ENCODE measurements around the gene CXCL11. TPM values are rescaled to one million over a fixed set of nuclear protein-coding genes. Genes with fewer than 3 reads are reported as not detected.
"Not testable (repeated sequence)": the region's sequence is repeated elsewhere in the genome, so short reads cannot be mapped to it uniquely, and the experiment has no call there.

Gene CXCL11
- polyA plus RNA-seq, 3 donors = 0.06 to 1.8 TPM; not detected in 1

GRCh38 chr4:76049860-76050416 is 14.1 kb upstream of the CXCL11 start:
- WGBS, 3 donors = 88 to 93% (median 89%) methylated on average over 16 to 17 of the region's 17 CpGs
- not testable (repeated sequence) for H3K27ac ChIP-seq (ENCODE audit: low read depth, low read length)

DNA sequence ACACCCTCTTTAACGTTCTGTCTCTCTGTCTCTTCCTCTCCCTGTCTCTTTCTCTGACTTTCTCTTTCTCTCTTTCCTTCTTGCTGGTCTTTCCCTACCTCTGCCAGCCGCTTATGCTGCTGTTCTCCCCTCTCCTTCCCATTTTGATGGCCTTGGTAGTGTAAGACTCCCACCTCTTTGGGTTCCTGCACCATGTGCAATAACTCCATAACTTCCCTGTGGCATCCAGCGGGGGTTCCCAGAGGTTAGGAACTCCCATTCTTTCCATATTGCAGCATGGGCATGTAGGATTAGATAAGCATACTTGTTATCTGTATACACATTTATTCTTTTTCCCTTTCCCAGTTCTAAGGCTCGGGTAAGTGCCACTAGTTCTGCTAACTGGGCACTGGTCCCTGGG is 8.8 kb upstream of the CXCL11 start:
- H3K27ac ChIP-seq (ENCODE audit: low read depth, low read length) = not testable (repeated sequence)
- 79 to 86% (median 85%) methylated on average over 4 of the region's 4 CpGs for WGBS, 3 donors

DNA sequence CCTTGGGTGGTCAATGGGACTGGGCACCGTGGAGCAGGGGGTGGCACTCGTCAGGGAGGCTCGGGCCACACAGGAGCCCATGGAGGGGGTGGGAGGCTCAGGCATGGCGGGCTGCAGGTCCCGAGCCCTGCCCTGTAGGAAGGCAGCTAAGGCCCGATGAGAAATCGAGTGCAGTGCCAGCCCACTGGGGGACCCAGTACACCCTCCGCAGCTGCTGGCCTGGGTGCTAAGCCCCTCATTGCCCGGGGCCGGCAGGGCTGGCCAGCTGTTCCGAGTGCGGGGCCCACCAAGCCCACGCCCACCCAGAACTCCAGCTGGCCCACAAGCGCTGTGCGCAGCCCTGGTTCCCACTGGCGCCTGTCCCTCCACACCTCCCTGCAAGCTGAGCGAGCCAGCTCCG is 7.4 kb upstream of the CXCL11 start:
- not testable (repeated sequence) for H3K27ac ChIP-seq (ENCODE audit: low read depth, low read length)
- WGBS, 3 donors = 94 to 98% (median 96%) methylated on average over 13 to 18 of the region's 18 CpGs

- not testable (repeated sequence) for H3K27ac ChIP-seq (ENCODE audit: low read depth, low read length)
- WGBS, 3 donors = 81 to 86% (median 85%) methylated on average over 16 of the region's 18 CpGs
Measured at GRCh38 chr4:76042241-76042998, 6.5 kb upstream of the CXCL11 start.

- no peak overlapping the region for H3K27ac ChIP-seq (ENCODE audit: low read depth, low read length)
- WGBS, 3 donors = 69 to 94% (median 90%) methylated on average over 3 of the region's 3 CpGs
Measured at GRCh38 chr4:76036855-76037254, 985 bp upstream of the CXCL11 start.

DNA sequence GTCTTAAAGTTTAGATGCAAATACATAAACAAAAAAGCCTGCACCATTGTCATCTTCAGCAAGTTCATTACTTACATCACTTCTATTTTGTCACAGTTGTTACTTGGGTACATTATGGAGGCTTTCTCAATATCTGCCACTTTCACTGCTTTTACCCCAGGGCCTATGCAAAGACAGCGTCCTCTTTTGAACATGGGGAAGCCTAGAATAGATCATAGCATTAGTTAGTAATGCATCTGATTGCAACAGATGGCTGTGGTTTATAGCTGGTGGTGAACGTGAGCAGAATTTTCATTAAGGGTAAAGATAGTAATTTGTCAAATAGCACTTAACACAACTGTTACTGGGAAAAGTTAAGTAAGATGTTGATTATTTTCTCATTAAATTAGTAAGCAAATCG is 729 bp downstream of the CXCL11 start:
- 40 to 57% (median 47%) methylated on average over 3 of the region's 3 CpGs for WGBS, 3 donors
- H3K27ac ChIP-seq (ENCODE audit: low read depth, low read length) = no peak overlapping the region

DNA sequence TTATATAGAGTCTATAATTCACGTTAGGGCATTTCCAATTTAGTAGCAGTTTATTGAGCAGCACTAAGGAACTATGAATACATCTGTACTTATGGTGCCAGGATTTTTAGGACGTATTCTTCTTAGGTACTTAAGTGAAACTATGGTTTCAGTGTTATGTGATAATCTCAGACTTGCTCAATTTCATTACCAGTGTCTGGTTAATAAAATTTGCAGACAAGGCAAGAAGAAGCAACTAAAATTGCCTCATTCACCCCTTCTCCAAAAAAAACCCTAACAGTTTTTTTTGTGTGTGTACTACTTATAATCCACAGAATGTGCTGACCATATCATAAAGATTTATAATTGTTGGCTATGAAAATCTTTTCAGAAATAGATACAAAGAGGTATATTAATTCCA is 6.6 kb downstream of the CXCL11 start:
- no peak overlapping the region for H3K27ac ChIP-seq (ENCODE audit: low read depth, low read length)
- 43 to 80% (median 62%) methylated on average over 2 of the region's 2 CpGs for WGBS, 3 donors

- H3K27ac ChIP-seq (ENCODE audit: low read depth, low read length) = no peak overlapping the region
- 2 to 8% (median 3%) methylated on average over 6 of the region's 6 CpGs for WGBS, 3 donors
Measured at GRCh38 chr4:76028350-76028765, 7.5 kb downstream of the CXCL11 start.

DNA sequence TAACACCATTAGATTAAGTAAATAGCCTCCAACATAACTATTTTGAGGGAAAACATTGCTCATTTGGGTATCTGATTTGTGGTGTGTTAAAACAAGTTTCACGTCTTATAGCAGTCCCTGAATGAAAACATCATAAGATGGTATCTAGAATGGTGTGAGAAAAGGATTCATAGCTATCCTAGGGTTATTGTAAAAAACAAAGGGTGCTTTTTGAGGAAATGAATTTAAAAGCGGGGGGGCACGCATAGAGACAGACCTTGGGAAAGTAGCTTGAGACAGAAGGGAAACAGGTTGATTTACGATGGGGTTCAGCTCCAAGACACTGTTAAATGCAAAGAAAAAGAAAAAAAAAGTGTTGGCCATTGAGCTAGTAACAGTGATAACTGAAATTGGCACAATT is 11.8 kb downstream of the CXCL11 start:
- no peak overlapping the region for H3K27ac ChIP-seq (ENCODE audit: low read depth, low read length)
- 59 to 87% (median 67%) methylated on average over 4 of the region's 4 CpGs for WGBS, 3 donors

DNA sequence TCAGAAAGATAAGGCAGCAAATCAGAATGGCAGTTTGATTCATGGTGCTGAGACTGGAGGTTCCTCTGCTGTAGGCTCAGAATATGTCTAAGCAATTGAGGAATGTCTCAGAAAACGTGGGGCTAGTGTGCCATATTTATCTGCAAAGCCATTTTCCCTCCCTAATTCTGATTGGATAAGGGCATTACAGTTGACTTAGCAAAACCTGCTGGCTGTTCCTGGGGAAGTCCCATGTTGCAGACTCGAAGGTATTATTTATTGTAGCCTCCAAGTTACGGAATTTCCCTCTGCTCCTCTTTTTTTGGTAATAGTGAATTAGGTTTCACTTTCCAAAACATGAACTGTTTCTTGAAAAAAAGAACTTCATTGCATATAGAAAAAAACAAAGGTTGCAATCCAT is 12.5 kb downstream of the CXCL11 start, which contains the start of gene CXCL10:
Gene CXCL10, minus strand, starts transcription at position 109 of the 400 bp plus-strand sequence. Its CDS starts 66 bp downstream, at position 43.
- WGBS, 3 donors = 10 to 50% (median 13%) methylated on average over 3 of the region's 3 CpGs
- no peak within 1 kb of the TSS for H3K27ac ChIP-seq (ENCODE audit: low read depth, low read length)

DNA sequence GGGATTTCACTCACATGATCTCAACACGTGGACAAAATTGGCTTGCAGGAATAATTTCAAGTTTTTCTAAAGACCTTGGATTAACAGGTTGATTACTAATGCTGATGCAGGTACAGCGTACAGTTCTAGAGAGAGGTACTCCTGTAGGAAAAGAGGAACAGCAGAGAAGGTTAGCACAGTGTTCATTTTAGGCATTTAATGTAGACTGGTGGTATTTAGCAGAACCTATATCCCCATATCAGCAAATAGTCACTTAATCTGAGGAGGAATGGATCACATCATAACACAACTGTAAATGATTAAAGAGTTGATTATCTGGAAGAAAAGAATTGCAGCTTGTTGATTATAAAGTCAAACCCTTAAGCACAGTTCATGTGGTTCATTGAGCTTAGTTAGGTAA is 13.2 kb downstream of the CXCL11 start:
- 54 to 91% (median 88%) methylated on average over 2 of the region's 2 CpGs for WGBS, 3 donors

DNA sequence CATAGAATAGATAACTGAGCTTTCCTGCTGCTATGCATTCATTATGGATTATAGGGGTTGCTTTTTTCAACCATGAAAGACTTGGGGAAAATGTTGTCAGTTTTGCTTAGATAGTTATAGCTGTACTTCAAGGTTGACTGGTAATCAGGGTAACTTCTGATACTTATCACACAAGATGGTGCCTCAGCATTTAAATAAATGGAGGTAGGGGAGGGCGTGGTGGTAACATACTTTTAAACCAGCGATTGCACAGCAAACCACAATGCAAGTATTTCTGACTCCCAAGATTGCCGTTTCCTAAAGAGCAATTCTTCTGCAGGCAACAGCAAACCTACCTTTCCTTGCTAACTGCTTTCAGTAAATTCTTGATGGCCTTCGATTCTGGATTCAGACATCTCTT is 13.8 kb downstream of the CXCL11 start:
- WGBS, 3 donors = 70 to 84% (median 75%) methylated on average over 4 of the region's 4 CpGs
- H3K27ac ChIP-seq (ENCODE audit: low read depth, low read length) = no peak overlapping the region

More for the DNA sequence above, 13.2 kb downstream of the CXCL11 start:
- no peak overlapping the region for H3K27ac ChIP-seq (ENCODE audit: low read depth, low read length)

GRCh38 chr4:76017056-76017686 is 18.7 kb downstream of the CXCL11 start:
- 94 to 97% (median 94%) methylated on average over 3 of the region's 3 CpGs for WGBS, 3 donors

DNA sequence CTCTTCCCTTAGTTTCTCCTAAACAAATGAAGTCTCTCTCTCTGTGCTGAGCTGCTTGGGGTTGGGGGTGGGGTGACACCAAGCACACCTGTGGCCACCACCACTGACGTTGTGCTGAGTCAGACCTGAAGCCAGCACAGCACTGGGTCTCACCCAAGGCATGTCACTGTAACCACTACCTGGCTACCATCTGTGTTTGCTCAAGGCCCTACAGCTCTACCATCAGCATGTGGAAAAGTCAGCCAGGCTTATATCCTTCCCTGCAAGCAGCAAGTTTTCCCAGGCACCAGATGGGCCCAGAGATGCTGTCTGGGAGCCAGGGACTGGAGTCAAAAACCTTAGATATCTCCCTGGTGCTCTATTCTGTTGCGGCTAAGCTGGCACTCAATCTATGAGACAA is 19.5 kb downstream of the CXCL11 start:
- no peak overlapping the region for H3K27ac ChIP-seq (ENCODE audit: low read depth, low read length)
- WGBS, 3 donors = 36 to 83% (median 82%) methylated on average over 2 of the region's 2 CpGs

More at GRCh38 chr4:76017056-76017686, 18.7 kb downstream of the CXCL11 start:
- no peak overlapping the region for H3K27ac ChIP-seq (ENCODE audit: low read depth, low read length)

DNA sequence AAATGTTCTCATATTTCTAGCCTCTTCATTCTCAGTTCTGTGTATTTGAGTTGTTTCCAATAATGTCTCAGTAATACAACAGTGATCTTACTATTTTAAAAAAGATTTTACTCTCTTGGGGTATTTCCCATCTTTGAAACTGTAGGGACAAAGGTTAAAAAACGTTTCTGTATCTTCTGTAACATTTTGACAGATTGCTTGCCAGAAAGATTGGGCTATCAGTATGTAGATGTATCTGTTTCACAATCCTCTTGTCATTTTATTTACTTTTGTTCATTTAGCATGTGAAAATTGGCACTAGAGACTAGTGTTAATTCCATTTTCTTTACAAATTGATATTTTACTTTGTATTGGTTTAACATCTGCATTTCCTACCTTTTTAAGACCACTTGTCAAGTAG is 22.3 kb downstream of the CXCL11 start:
- 18 to 39% (median 24%) methylated on average over 1 of the region's 1 CpG for WGBS, 3 donors

DNA sequence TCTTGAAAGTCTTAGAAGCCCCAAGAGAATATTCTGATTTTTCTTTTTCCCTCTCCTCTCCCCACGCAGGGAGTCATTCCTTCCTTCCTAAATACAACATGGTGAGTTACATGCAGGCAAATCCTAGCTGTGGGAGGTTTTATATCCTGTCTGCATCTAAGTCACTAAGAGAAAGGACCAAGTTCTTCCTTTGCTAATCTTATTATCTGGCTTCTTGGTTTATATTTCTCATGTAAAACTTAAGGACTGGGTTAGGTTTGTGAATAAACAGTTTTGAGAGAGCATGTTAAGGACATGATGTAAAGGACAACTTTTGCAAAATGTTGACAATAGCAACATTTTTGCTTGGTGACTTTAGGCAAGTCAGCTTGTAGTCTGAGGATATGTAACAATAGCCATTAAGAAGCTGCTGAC is 23.5 kb downstream of the CXCL11 start:
- no peak overlapping the region for H3K27ac ChIP-seq (ENCODE audit: low read depth, low read length)
- WGBS, 3 donors = 29 to 60% (median 33%) methylated on average over 1 of the region's 1 CpG

More for the DNA sequence above, 22.3 kb downstream of the CXCL11 start:
- H3K27ac ChIP-seq (ENCODE audit: low read depth, low read length) = no peak overlapping the region

DNA sequence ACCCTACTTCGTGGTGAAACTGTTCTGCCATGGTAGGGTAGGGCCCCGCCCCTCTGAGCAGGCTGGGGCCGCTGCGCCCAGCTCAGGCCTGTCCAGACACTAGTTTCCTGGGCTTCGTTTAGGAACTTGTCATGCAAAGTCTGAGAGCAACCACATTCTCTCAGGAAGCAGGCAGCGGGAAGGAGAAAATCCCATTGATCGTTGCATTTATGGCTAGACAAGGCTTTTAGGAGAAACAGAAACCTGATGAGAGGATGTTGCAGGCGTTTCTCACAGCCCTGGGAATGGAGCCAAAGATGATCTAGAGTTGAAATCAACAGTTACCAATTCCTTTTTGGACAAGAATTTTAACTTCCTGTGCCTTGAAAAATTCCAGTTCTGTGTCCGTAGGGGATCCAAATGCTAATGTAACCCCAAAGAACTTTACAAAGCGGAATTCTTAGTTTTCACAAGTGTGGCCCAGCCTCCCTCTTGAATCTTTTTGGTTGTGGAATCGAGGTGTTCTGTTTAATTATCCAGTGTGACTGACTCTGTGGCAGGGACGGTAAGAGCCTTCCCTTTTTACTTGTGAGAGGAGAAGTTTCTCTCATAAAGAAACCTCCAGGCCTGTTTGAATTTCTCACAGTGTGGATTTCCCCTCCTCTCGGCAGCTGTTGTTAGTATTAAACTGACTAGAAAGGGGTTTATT is 24.0 kb downstream of the CXCL11 start:
- 25 to 68% (median 27%) methylated on average over 13 of the region's 13 CpGs for WGBS, 3 donors
- no peak overlapping the region for H3K27ac ChIP-seq (ENCODE audit: low read depth, low read length)

DNA sequence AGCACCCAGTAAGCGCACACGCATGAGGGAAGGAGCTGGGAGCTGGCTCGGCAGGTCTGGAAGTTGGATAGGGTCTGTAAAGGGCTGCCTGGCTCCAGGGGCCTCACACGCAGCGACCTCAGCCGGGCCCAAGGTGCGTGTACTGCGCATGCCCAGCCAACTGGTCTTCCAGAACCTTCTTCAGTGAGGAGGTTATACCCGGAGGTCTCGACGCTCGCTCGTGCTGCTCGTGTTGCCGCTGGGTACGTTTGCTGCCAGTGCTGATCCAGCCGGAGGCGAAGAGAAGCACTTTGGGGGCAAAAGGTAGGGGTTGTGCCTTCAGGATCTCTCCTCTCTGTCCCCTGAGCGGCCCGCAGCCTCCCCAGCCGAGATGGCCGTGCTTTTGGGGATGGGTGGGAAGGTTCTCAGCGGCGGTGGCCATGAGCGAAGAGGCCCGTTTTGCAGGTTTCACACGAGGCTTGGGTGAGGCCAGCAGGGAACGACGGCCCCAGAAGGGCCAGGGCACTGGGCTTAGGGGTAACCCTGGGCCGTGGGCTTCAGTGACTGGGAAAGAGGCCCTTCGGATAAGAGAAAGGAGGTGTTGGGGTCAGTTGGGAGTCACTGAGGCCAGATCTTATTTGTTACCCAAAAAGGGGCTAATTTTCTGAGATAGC is 24.7 kb downstream of the CXCL11 start:
- no peak overlapping the region for H3K27ac ChIP-seq (ENCODE audit: low read depth, low read length)

More for the DNA sequence above, 24.7 kb downstream of the CXCL11 start:
- WGBS, 3 donors = 97% methylated on average over 31 of the region's 31 CpGs
